Left ventricle myocardium inferior (tissue), 1 donor: ENCODE measurements around the gene FRMD4A. TPM values are rescaled to one million over a fixed set of nuclear protein-coding genes. Genes with fewer than 3 reads are reported as not detected.
"Not testable (repeated sequence)": the region's sequence is repeated elsewhere in the genome, so short reads cannot be mapped to it uniquely, and the experiment has no call there.

Experiments
- DNase-seq: peaks from one replicate; pipeline ENCODE4 v3.0.0-alpha.2; 2020
- H3K27ac ChIP-seq: fragments of 200-600 bp; replicated peaks from 2 replicates; pipeline ENCODE4 v1.8.0; 2021
- H3K27me3 ChIP-seq: fragments of 200-600 bp; 2 replicates; pipeline ENCODE4 v1.8.0; 2021; ENCODE audit warnings: low read depth
- H3K36me3 ChIP-seq: fragments of 200-600 bp; 2 replicates; pipeline ENCODE4 v1.8.0; 2021
- H3K4me1 ChIP-seq: fragments of 200-600 bp; 2 replicates; pipeline ENCODE4 v1.8.0; 2021
- H3K4me3 ChIP-seq: fragments of 200-600 bp; 2 replicates; pipeline ENCODE4 v1.8.0; 2021; ENCODE audit warnings: mild to moderate bottlenecking, moderate library complexity
- H3K9me3 ChIP-seq: fragments of 200-600 bp; replicated peaks from 2 replicates; pipeline ENCODE4 v1.8.0; 2021
- CTCF ChIP-seq: fragments of 200-600 bp; IDR thresholded peaks from 2 replicates; pipeline ENCODE4 v1.8.0; 2021; ENCODE audit warnings: antibody characterized with exemption, mild to moderate bottlenecking, borderline replicate concordance
- intact Hi-C: fragments of 100-400 bp; cut with micrococcal nuclease; formaldehyde crosslinking; loops from one replicate; pipeline ENCODE4 v1.11.0; 2022
- total RNA-seq: library from RNA; stranded (reverse); fragmentation: NEBNext Ultra II Directional; extraction: Animal tissue kit (Norgen Biotek cat#: 25700); gene quantifications from one replicate; pipeline ENCODE4 v1.2.1, GENCODE V29; 2021
- donor health status: DM: no; HTN: yes; CAD: no; lungs with severe emphysema.

FRMD4A gene
- total RNA-seq, 1 donor from 2014 or later = 26.1 TPM

- Histone ChIP-seq H3K36me3 (no peaks in the 10 kb centered on the region), H3K27ac (no peak overlapping the region), H3K4me1 (peaks cover 44% of the 10 kb centered on the region), H3K27me3 (no peaks in the 10 kb centered on the region), H3K4me3 (no peak overlapping the region), H3K9me3 (no peaks in the 10 kb centered on the region)
- TF ChIP-seq CTCF = no peak
- intact Hi-C loops = no loop called here
- DNase-seq = no peak
Observed at GRCh38 chr10:13869295-13869664, 461.4 kb downstream of the FRMD4A start.

GRCh38 chr10:13868528-13869294 lies 462.0 kb downstream of the FRMD4A start:
- no peaks in the 10 kb centered on the region for H3K36me3 ChIP-seq
- H3K27ac ChIP-seq = no peak overlapping the region
- intact Hi-C loops = no loop called here
- H3K4me3 ChIP-seq = no peak overlapping the region
- no peaks in the 10 kb centered on the region for H3K9me3 ChIP-seq
- no peaks in the 10 kb centered on the region for H3K27me3 ChIP-seq
- no peak for TF ChIP-seq CTCF
- no peak for DNase-seq
- H3K4me1 ChIP-seq = peaks cover 38% of the 10 kb centered on the region

- H3K4me1 ChIP-seq = peaks cover 45% of the 10 kb centered on the region
- intact Hi-C loops = no loop called here
- TF ChIP-seq CTCF = no peak
- no peak overlapping the region for H3K4me3 ChIP-seq
- DNase-seq = no peak
- H3K9me3 ChIP-seq = no peaks in the 10 kb centered on the region
- H3K27ac ChIP-seq = no peak overlapping the region
- no peaks in the 10 kb centered on the region for H3K27me3 ChIP-seq
- no peaks in the 10 kb centered on the region for H3K36me3 ChIP-seq
Observed at GRCh38 chr10:13867822-13868221, 462.9 kb downstream of the FRMD4A start.

GRCh38 chr10:13865758-13866491 lies 464.8 kb downstream of the FRMD4A start:
- TF ChIP-seq CTCF = no peak
- intact Hi-C loops = no loop called here
- H3K9me3 ChIP-seq = no peaks in the 10 kb centered on the region
- peak overlapping the region; percentile 32 for H3K4me3 ChIP-seq
- H3K27ac ChIP-seq = peak overlapping the region; percentile 73
- peaks cover 38% of the 10 kb centered on the region for H3K4me1 ChIP-seq
- H3K27me3 ChIP-seq = no peaks in the 10 kb centered on the region
- no peak for DNase-seq
- H3K36me3 ChIP-seq = no peaks in the 10 kb centered on the region

GRCh38 chr10:13865220-13865619 lies 465.5 kb downstream of the FRMD4A start:
- intact Hi-C loops, H3K4me3 ChIP-seq: not testable (repeated sequence)
- peak overlapping the region; percentile 73 for H3K27ac ChIP-seq

More at GRCh38 chr10:13865220-13865619, 465.5 kb downstream of the FRMD4A start:
- H3K36me3 ChIP-seq, DNase-seq, H3K9me3 ChIP-seq, H3K27me3 ChIP-seq: not testable (repeated sequence)
- H3K4me1 ChIP-seq = peaks cover 43% of the 10 kb centered on the region
